HG03175 (cell line): ENCODE measurements around the gene HDX.
"Not testable (repeated sequence)": the region's sequence is repeated elsewhere in the genome, so short reads cannot be mapped to it uniquely, and the experiment has no call there.

Experiments used
- ATAC-seq: cut with Tn5 transposase; IDR thresholded peaks from one replicate; pipeline ENCODE4 v1.9.1; 2021; ENCODE audit warnings: mild to moderate bottlenecking, moderate library complexity; ENCODE audit not compliant: unreplicated experiment

HDX gene

DNA sequence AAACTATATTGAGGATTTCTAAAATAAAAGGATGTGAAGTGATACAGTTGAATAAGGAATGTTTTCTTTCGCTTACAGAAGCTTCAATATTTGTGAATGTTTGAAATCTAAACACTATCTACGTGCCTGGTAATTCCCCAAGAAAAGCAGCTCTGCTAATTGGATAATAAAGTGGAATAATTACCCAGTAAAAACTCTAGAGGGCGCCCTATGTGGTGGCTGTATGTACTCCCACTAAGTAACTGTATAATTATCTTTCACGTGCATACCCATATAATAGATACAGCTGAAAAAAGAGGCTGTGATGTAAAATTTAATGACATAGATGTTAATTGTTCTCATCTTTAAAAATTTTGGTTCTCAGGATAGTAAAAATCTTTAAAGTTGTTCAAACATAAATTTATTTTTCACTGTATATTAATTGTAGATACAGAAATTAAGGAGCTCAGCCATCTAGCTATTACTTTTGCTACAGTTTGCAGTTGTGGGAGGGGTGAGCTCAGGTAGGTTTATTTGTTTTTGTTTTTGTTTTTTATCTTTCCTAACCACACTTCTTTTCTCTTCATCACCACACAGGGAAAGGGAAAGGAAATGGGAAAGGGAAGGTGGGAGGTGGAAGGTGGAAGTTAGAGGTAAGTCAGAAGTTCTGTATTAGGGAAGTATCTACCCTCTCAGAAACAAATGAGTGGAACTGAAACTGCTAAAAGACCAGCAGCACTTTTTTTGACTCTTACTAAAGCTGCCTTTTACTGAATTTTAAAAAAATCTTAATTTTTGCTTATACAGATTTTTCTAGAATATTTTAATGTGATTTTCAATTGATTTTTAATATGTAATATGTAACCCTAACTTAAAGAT, 162.5 kb downstream of the HDX start:
- peak; percentile 83 for ATAC-seq

DNA sequence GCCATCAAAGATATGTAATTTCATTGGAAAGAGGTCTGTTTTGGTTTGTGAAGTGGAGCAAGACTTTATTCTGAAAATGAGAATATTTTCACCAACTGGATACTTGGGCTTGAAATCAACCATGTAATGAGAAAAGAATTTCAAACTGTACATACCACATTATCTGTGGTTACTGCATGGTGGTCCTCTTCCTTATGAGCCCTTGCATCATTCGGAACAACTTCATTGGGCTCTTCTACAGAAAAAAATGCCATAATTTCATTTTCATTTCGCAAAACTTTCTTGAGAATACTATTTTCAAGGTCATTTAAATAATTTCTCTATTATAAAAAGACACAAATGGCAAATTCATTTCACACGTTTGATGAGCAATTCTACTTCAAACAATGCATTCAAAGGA, 165.6 kb downstream of the HDX start:
- no peak for ATAC-seq

DNA sequence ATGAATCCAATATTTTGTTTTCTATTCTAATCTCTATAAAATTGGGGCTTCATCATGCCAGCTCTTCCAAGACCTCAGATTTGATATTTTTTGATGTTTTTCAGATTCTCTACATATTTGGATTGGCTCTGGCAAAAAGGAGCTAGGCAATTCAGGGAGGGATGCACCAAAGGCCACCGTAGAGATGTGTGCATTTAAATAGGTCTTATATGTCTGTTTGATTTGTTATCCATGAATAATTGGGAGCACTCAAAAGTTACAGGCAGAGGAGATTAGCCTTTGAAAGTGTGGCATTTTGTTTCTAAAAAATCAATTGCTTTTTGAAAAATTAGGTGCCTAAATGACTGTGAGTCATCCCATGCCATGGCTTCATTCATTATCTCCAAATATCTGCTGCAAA, 167.1 kb downstream of the HDX start:
- no peak for ATAC-seq

DNA sequence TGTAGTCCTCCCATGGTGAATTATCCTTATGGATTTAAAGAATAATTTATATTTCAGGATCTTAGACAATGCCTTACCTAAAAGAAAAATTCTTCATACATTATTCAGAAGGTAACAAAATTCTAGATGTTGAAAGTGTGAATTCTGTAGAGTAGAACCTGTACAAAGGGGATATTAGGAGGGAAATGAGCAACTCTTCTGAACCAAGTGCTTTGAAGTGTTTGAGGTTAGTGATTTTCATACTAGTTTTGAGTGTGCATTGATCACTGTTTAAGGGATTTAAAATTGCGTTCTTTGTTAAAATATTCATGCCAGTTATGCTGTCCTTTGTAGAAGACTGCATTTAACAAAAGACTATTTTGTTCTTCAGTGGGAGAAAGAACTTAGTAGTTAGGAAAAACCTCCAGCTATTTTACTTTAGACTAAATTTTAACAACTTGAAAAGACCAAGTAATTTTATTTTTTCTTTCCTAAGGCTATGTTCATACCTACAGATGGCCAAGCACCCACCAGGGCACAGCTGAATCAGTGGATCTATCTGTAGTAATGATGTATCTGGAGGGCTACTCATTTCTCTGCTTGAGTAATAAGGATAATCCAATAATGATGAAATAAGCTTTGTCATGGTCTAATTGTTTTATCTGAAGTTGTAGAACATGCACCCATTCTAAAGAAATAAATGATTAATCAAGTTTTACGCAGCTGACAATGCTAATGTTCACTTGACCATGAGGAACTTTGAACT, 180.0 kb downstream of the HDX start:
- ATAC-seq: no peak

- ATAC-seq: no peak
Measured at GRCh38 chrX:84320614-84321013, 181.6 kb downstream of the HDX start.

DNA sequence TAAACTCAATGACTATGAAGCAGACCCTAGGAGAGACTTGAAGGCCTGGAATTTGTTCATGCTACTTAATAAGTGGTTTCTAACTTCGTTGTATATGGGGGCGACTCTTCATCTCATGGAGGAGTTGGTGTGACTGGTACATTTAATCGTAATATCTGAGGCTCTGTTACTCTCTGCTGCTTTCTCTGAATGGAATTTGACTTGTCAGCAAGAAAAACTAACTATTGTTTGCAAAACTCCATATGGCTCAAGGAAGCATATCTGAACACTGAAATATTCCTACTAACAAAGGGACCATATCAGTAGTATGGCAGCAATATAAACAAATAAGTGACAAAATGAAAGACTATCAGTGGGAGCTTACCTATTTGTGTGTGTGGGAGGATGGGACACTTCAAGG, 182.2 kb downstream of the HDX start:
- ATAC-seq: no peak

DNA sequence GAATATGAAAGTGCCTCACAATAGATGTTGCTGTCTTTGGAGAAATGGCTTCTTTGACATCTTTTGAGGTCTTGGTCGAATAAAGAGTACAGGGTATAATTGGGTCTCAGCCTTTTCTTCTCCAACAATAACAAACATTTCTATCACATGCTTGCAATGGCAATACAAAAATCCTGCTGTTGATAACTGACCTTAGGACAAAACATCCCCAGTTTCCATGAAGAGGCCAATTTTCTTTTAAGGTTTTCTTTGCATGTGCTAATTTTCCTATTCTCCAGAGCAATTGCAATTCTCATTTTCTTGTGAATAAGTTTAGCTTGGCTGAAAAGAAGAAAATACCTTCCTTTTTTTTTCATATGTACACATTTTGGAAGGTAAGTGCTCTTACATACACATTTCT, 183.6 kb downstream of the HDX start:
- no peak for ATAC-seq

GRCh38 chrX:84315946-84316345, 186.3 kb downstream of the HDX start:
- ATAC-seq: not testable (repeated sequence)
